AG09319 (cell line): ENCODE measurements around the gene HNRNPLL.
"Not testable (repeated sequence)": the region's sequence is repeated elsewhere in the genome, so short reads cannot be mapped to it uniquely, and the experiment has no call there.

ENCODE experiments used
- DNase-seq: peaks from one replicate; pipeline ENCODE4 v3.0.0-alpha.2; 2010; ENCODE audit warnings: low read depth; ENCODE audit errors: extremely low read depth
- CTCF ChIP-seq: IDR thresholded peaks from 2 replicates; pipeline ENCODE4 v1.5.1; 2011; ENCODE audit warnings: low read depth, mild to moderate bottlenecking, inconsistent platforms, low read length, moderate library complexity

The HNRNPLL gene

GRCh38 chr2:38602732-38603401, at the start of gene HNRNPLL:
Gene HNRNPLL (minus strand): TSS chr2:38602928. CDS start chr2:38602626, 302 bp downstream.
- TF ChIP-seq CTCF = no peak
- DNase-seq = peak; percentile 95

GRCh38 chr2:38650717-38651116, 48.0 kb upstream of the HNRNPLL start:
- no peak for DNase-seq
- no peak for TF ChIP-seq CTCF

GRCh38 chr2:38650012-38650411, 47.3 kb upstream of the HNRNPLL start:
- DNase-seq = no peak
- no peak for TF ChIP-seq CTCF

GRCh38 chr2:38649176-38649728, 46.5 kb upstream of the HNRNPLL start:
- DNase-seq = no peak
- TF ChIP-seq CTCF = no peak

- no peak for TF ChIP-seq CTCF
- no peak for DNase-seq
These were observed 45.5 kb upstream of the HNRNPLL start for GRCh38 chr2:38648107-38648761.

- DNase-seq = not testable (repeated sequence)
These were observed 41.2 kb upstream of the HNRNPLL start for GRCh38 chr2:38643683-38644511.

GRCh38 chr2:38643021-38643671, 40.4 kb upstream of the HNRNPLL start:
- TF ChIP-seq CTCF = no peak
- no peak for DNase-seq

GRCh38 chr2:38642373-38643017, 39.8 kb upstream of the HNRNPLL start:
- not testable (repeated sequence) for DNase-seq
